Transverse colon (tissue), 3 donors: ENCODE data around the gene THBD.

Experiments used
- CTCF ChIP-seq, 5 experiments: fragments of 200-600 bp in 3 of 5; fragments of 450-650 bp in 2 of 5; sonication (generic) in 3 of 5; IDR thresholded peaks; 1 replicate in 2 of 5; 2 replicates in 3 of 5; pipeline ENCODE4 v1.5.1; 2016 to 2017; ENCODE audit warnings: antibody characterized with exemption in 5 of 5, inconsistent platforms in 3 of 5, mild to moderate bottlenecking in 2 of 5, moderate library complexity in 1 of 5
- EP300 ChIP-seq: sonication (generic); formaldehyde crosslinking; IDR thresholded peaks from one replicate; pipeline ENCODE4 v1.6.1; 2017; ENCODE audit warnings: antibody characterized with exemption, low read depth

- TF ChIP-seq CTCF (IDR thresholded peaks at IDR 0.05) = no peak
- no peak for TF ChIP-seq EP300
Measured at GRCh38 chr20:23010096-23010495, 39.4 kb downstream of the THBD start.
